Erythroblast (primary cell): ENCODE measurements around the gene PPP4R2.

ENCODE experiments used
- DNase-seq, 2 experiments: peaks; one replicate each; lab custom pipeline; 2025; lab: John Stamatoyannopoulos, UW
- GATA1 ChIP-seq: IDR thresholded peaks from 2 replicates; pipeline ENCODE4 v1.6.1; 2011; ENCODE audit warnings: low read depth, mild to moderate bottlenecking, control low read depth, low read length, moderate library complexity
- POLR2A ChIP-seq: IDR thresholded peaks from 2 replicates; pipeline ENCODE4 v1.6.1; 2011; ENCODE audit warnings: mild to moderate bottlenecking, low read length

The PPP4R2 gene

GRCh38 chr3:73108750-73109149, 112.1 kb downstream of the PPP4R2 start:
- TF ChIP-seq GATA1 (no peak), POLR2A (no peak)

GRCh38 chr3:73110530-73110929, 113.9 kb downstream of the PPP4R2 start:
- TF ChIP-seq POLR2A (no peak), GATA1 (no peak)
- no peak for DNase-seq

More at GRCh38 chr3:73108750-73109149, 112.1 kb downstream of the PPP4R2 start:
- no peak for DNase-seq

GRCh38 chr3:73114711-73115110, 118.1 kb downstream of the PPP4R2 start:
- TF ChIP-seq GATA1 (no peak), POLR2A (no peak)
- no peak for DNase-seq

- no peak for DNase-seq
- no peak for TF ChIP-seq POLR2A
- TF ChIP-seq GATA1, result no peak
These were observed 119.2 kb downstream of the PPP4R2 start for GRCh38 chr3:73115806-73116205.
